DOHH2 (cell line): ENCODE measurements around the gene BTBD10.

ENCODE experiments used
- H3F3A ChIP-seq: fragments of 200-600 bp; sonication (generic), shearing (Covaris generic); 2 replicates; pipeline ENCODE4 v1.6.0; 2016; ENCODE audit warnings: antibody characterized with exemption, mild to moderate bottlenecking; ENCODE audit not compliant: control insufficient read depth, insufficient read depth
- H3K27ac ChIP-seq: fragments of 200-600 bp; sonication (generic); 2 replicates; pipeline ENCODE4 v1.5.1; 2014; ENCODE audit warnings: low read depth, mild to moderate bottlenecking, low read length, moderate library complexity
- H3K27me3 ChIP-seq: fragments of 200-600 bp; sonication (generic); 2 replicates; pipeline ENCODE4 v1.6.1; 2014; ENCODE audit warnings: mild to moderate bottlenecking, low read length, mixed read lengths; ENCODE audit not compliant: control insufficient read depth
- H3K36me3 ChIP-seq: fragments of 200-600 bp; sonication (generic); 2 replicates; pipeline ENCODE4 v1.6.1; 2014; ENCODE audit warnings: mild to moderate bottlenecking, low read length, moderate library complexity, mixed read lengths; ENCODE audit not compliant: control insufficient read depth
- H3K4me1 ChIP-seq: fragments of 200-600 bp; sonication (generic); 2 replicates; pipeline ENCODE4 v1.6.1; 2014; ENCODE audit warnings: mild to moderate bottlenecking, low read length, mixed read lengths; ENCODE audit not compliant: control insufficient read depth
- H3K4me2 ChIP-seq: fragments of 200-600 bp; sonication (generic); 2 replicates; pipeline ENCODE4 v1.6.0; 2014; ENCODE audit warnings: mild to moderate bottlenecking, low read length, moderate library complexity
- H3K4me3 ChIP-seq: fragments of 200-600 bp; sonication (generic); 2 replicates; pipeline ENCODE4 v1.5.1; 2014; ENCODE audit warnings: mild to moderate bottlenecking, low read length, mixed read lengths
- H3K79me2 ChIP-seq: fragments of 200-600 bp; sonication (generic); 2 replicates; pipeline ENCODE4 v1.6.1; 2014; ENCODE audit warnings: mild to moderate bottlenecking, low read length, mixed read lengths; ENCODE audit not compliant: control insufficient read depth
- H3K9me2 ChIP-seq: fragments of 200-600 bp; sonication (generic); replicated peaks from 2 replicates; pipeline ENCODE4 v1.6.1; 2014; ENCODE audit warnings: mild to moderate bottlenecking, low read length, mixed read lengths; ENCODE audit not compliant: control insufficient read depth
- H3K9me3 ChIP-seq: fragments of 200-600 bp; sonication (generic); 2 replicates; pipeline ENCODE4 v1.6.1; 2014; ENCODE audit warnings: antibody characterized with exemption, low read length, mixed read lengths; ENCODE audit not compliant: control insufficient read depth, insufficient read depth
- H4K20me1 ChIP-seq: fragments of 200-600 bp; sonication (generic); 2 replicates; pipeline ENCODE4 v1.6.0; 2014; ENCODE audit warnings: low read depth, mild to moderate bottlenecking, antibody characterized with exemption, low read length, moderate library complexity; ENCODE audit not compliant: control insufficient read depth, insufficient read depth
- CTCF ChIP-seq: fragments of 200-600 bp; sonication (generic); IDR thresholded peaks from one replicate; pipeline ENCODE4 v1.5.1; 2014; ENCODE audit warnings: antibody characterized with exemption, mild to moderate bottlenecking, low read depth, low read length; ENCODE audit not compliant: poor library complexity, severe bottlenecking
- EZH2phosphoT487 ChIP-seq: fragments of 200-600 bp; sonication (generic); IDR thresholded peaks from 2 replicates; pipeline ENCODE4 v1.6.1; 2017; ENCODE audit warnings: borderline replicate concordance, mild to moderate bottlenecking, antibody characterized with exemption, low read length, moderate library complexity, mixed read lengths

Gene BTBD10

GRCh38 chr11:13362596-13363109, 100.4 kb downstream of the BTBD10 start:
- Histone ChIP-seq H3K79me2 (no peaks in the 10 kb centered on the region), H3K4me1 (no peaks in the 10 kb centered on the region), H4K20me1 (no peaks in the 10 kb centered on the region), H3K4me3 (no peak overlapping the region), H3K4me2 (no peak overlapping the region), H3K27me3 (peaks cover 12% of the 10 kb centered on the region), H3K9me2 (no peaks in the 10 kb centered on the region), H3K36me3 (no peaks in the 10 kb centered on the region), H3K9me3 (no peaks in the 10 kb centered on the region), H3K27ac (no peak overlapping the region), H3F3A (no peaks in the 10 kb centered on the region)
- TF ChIP-seq EZH2phosphoT487 = no peak

GRCh38 chr11:13358596-13359270, 104.3 kb downstream of the BTBD10 start:
- Histone ChIP-seq H3F3A (no peaks in the 10 kb centered on the region), H3K4me2 (no peak overlapping the region), H3K36me3 (no peaks in the 10 kb centered on the region), H3K9me2 (no peaks in the 10 kb centered on the region), H3K4me3 (no peak overlapping the region), H3K4me1 (no peaks in the 10 kb centered on the region), H3K27me3 (no peaks in the 10 kb centered on the region), H3K79me2 (no peaks in the 10 kb centered on the region), H3K27ac (no peak overlapping the region), H3K9me3 (no peaks in the 10 kb centered on the region), H4K20me1 (no peaks in the 10 kb centered on the region)
- TF ChIP-seq EZH2phosphoT487 (no peak), CTCF (no peak)

- no peaks in the 10 kb centered on the region for H3K4me1 ChIP-seq
- no peak overlapping the region for H3K4me3 ChIP-seq
- H3K36me3 ChIP-seq = no peaks in the 10 kb centered on the region
- no peaks in the 10 kb centered on the region for H3K9me2 ChIP-seq
- no peak overlapping the region for H3K27ac ChIP-seq
- no peaks in the 10 kb centered on the region for H4K20me1 ChIP-seq
- no peaks in the 10 kb centered on the region for H3K9me3 ChIP-seq
- no peaks in the 10 kb centered on the region for H3K27me3 ChIP-seq
- no peak overlapping the region for H3K4me2 ChIP-seq
- no peaks in the 10 kb centered on the region for H3K79me2 ChIP-seq
- no peak for TF ChIP-seq CTCF
- TF ChIP-seq EZH2phosphoT487 = no peak
- H3F3A ChIP-seq = no peaks in the 10 kb centered on the region
Observed at GRCh38 chr11:13357232-13357631, 105.8 kb downstream of the BTBD10 start.

- Histone ChIP-seq H3K27ac (no peak overlapping the region), H4K20me1 (no peaks in the 10 kb centered on the region), H3K4me2 (no peak overlapping the region), H3K4me1 (no peaks in the 10 kb centered on the region), H3K36me3 (no peaks in the 10 kb centered on the region), H3K4me3 (no peak overlapping the region), H3F3A (no peaks in the 10 kb centered on the region), H3K79me2 (no peaks in the 10 kb centered on the region), H3K9me3 (no peaks in the 10 kb centered on the region), H3K27me3 (peaks cover 6% of the 10 kb centered on the region; the same call in 1 of the 2 replicates), H3K9me2 (no peaks in the 10 kb centered on the region)
- no peak for TF ChIP-seq EZH2phosphoT487
- TF ChIP-seq CTCF = no peak
Observed at GRCh38 chr11:13355191-13355590, 107.8 kb downstream of the BTBD10 start.
